GM13976 (cell line): ENCODE measurements around the gene TMED10.

Experiments used
- DNase-seq: peaks from one replicate; pipeline ENCODE4 v3.0.0; 2012; ENCODE audit warnings: low spot score
- CTCF ChIP-seq: IDR thresholded peaks from 2 replicates; pipeline ENCODE4 v1.5.1; 2012; ENCODE audit warnings: borderline replicate concordance, mild to moderate bottlenecking; ENCODE audit not compliant: insufficient read depth; ENCODE audit errors: extremely low read depth, missing control alignments, control extremely low read depth
- in situ Hi-C: fragments of 300-500 bp; cut with MboI; formaldehyde crosslinking; loops from one replicate; pipeline ENCODE4 v1.12.0; 2022; ENCODE audit warnings: low sequenced_read_pairs, mixed read lengths, inconsistent platforms; ENCODE audit not compliant: unreplicated experiment

Gene TMED10

GRCh38 chr14:75206190-75206589 is 29.8 kb upstream of the TMED10 start:
- in situ Hi-C loops: no loop called here
- no peak for DNase-seq
- no peak for TF ChIP-seq CTCF

- in situ Hi-C loops: no loop called here
- no peak for TF ChIP-seq CTCF
- DNase-seq: no peak
Measured at GRCh38 chr14:75205591-75205990, 29.2 kb upstream of the TMED10 start.

- TF ChIP-seq CTCF: no peak
- DNase-seq: no peak
- in situ Hi-C loops: no loop called here
Measured at GRCh38 chr14:75204116-75204515, 27.7 kb upstream of the TMED10 start.

- no peak for DNase-seq
- TF ChIP-seq CTCF: no peak
- in situ Hi-C loops: no loop called here
Measured at GRCh38 chr14:75202657-75203056, 26.2 kb upstream of the TMED10 start.

GRCh38 chr14:75201087-75201486 is 24.7 kb upstream of the TMED10 start:
- DNase-seq: no peak
- TF ChIP-seq CTCF: no peak
- in situ Hi-C loops: no loop called here

GRCh38 chr14:75200451-75200850 is 24.0 kb upstream of the TMED10 start:
- DNase-seq: no peak
- TF ChIP-seq CTCF: no peak
- in situ Hi-C loops: no loop called here
